A549 (cell line): ENCODE measurements around the gene MAST2. TPM values are rescaled to one million over a fixed set of nuclear protein-coding genes. Genes with fewer than 3 reads are reported as not detected.

Experiments
- ATAC-seq, 2 experiments: fragments of 200-7000 bp in 1 of 2; fragments of >200 bp in 1 of 2; cut with Nextera tagmentation in 1 of 2; cut with Tn5 transposase in 1 of 2; 3 replicates each; pipeline versions ENCODE4 v1.8.0 to v1.9.1; 2018 to 2020; ENCODE audit warnings: mild to moderate bottlenecking in 1 of 2, moderate library complexity in 1 of 2
- CTCF ChIA-PET: fragments of 300-600 bp; sonication (Branson Sonifier 250); formaldehyde crosslinking; extraction: SDS; loops from one replicate; lab custom pipeline; 2021; ENCODE audit warnings: antibody characterized with exemption, inconsistent platforms; lab: Yijun Ruan, JAX
- POLR2A ChIA-PET: fragments of 350-600 bp; formaldehyde crosslinking; extraction: SDS; loops from one replicate; lab custom pipeline; 2021; ENCODE audit warnings: antibody characterized with exemption, inconsistent platforms; lab: Yijun Ruan, JAX
- DNase-seq, 2 experiments: peaks; one replicate each; pipeline versions ENCODE4 v3.0.0 to v3.0.0-alpha.2; 2011 to 2016; ENCODE audit warnings: low read depth in 1 of 2, low spot score in 1 of 2
- FAIRE-seq: peaks from 2 replicates; lab custom pipeline; 2011; peaks lifted over from hg19 to GRCh38; lab: Jason Lieb, UNC
- H3K27ac ChIP-seq, 2 experiments: fragments of >200 bp; sonication (Bioruptor Twin); formaldehyde crosslinking; 3 replicates each; pipeline ENCODE4 v1.5.1; 2016 to 2017
- H3K4me1 ChIP-seq: fragments of >200 bp; sonication (Bioruptor Twin); formaldehyde crosslinking; 3 replicates; pipeline ENCODE4 v1.6.1; 2016
- H3K4me2 ChIP-seq: fragments of >200 bp; sonication (Bioruptor Twin); formaldehyde crosslinking; 3 replicates; pipeline ENCODE4 v1.6.1; 2016
- H3K4me3 ChIP-seq: fragments of >200 bp; sonication (Bioruptor Twin); formaldehyde crosslinking; 3 replicates; pipeline ENCODE4 v1.5.1; 2016
- H3K9me3 ChIP-seq: fragments of >200 bp; sonication (Bioruptor Twin); formaldehyde crosslinking; 3 replicates; pipeline ENCODE4 v1.6.1; 2016
- ATOH8 ChIP-seq: fragments of 250-450 bp; sonication (Bioruptor Pico); IDR thresholded peaks from 2 replicates; pipeline ENCODE4 v1.5.0; 2020; ENCODE audit warnings: low read depth, mild to moderate bottlenecking, moderate library complexity
- BCL3 ChIP-seq: fragments of >200 bp; sonication (Bioruptor Twin); formaldehyde crosslinking; IDR thresholded peaks from 3 replicates; pipeline ENCODE4 v1.6.1; 2016
- BHLHE40 ChIP-seq: IDR thresholded peaks from 2 replicates; pipeline ENCODE4 v1.6.1; 2012; ENCODE audit warnings: low read depth, low read length, inconsistent platforms
- CBX2 ChIP-seq: fragments of 200-600 bp; sonication (generic); IDR thresholded peaks from 2 replicates; pipeline ENCODE4 v1.6.1; 2016; ENCODE audit warnings: low read depth, mild to moderate bottlenecking, borderline replicate concordance
- CEBPB ChIP-seq, 2 experiments: fragments of >200 bp in 1 of 2; sonication (Bioruptor Twin) in 1 of 2; formaldehyde crosslinking in 1 of 2; IDR thresholded peaks; 2 replicates each; pipeline ENCODE4 v1.6.1; 2012 to 2016
- CHD4 ChIP-seq: fragments of 200-600 bp; sonication (generic); IDR thresholded peaks from 2 replicates; pipeline ENCODE4 v1.6.1; 2016; ENCODE audit warnings: antibody characterized with exemption, mild to moderate bottlenecking, borderline replicate concordance
- CTCF ChIP-seq: fragments of >200 bp; sonication (Bioruptor Twin); formaldehyde crosslinking; IDR thresholded peaks from 3 replicates; pipeline ENCODE4 v1.5.1; 2016
- EHF ChIP-seq: fragments of 250-450 bp; sonication (Bioruptor Pico); IDR thresholded peaks from 2 replicates; pipeline ENCODE4 v1.5.0; 2020; ENCODE audit warnings: mild to moderate bottlenecking
- ELK1 ChIP-seq: fragments of 150-350 bp; IDR thresholded peaks from 2 replicates; pipeline ENCODE4 v1.6.1; 2014; ENCODE audit warnings: low read depth, mild to moderate bottlenecking, low read length
- EP300 ChIP-seq, 2 experiments: fragments of >200 bp; sonication (Bioruptor Twin); formaldehyde crosslinking; IDR thresholded peaks; 2 replicates in 1 of 2; 3 replicates in 1 of 2; pipeline ENCODE4 v1.6.1; 2016 to 2017
- FOSB ChIP-seq: fragments of 250-450 bp; sonication (Bioruptor Pico); IDR thresholded peaks from 2 replicates; pipeline ENCODE4 v1.5.0; 2020; ENCODE audit warnings: mild to moderate bottlenecking, moderate library complexity
- GATA3 ChIP-seq: IDR thresholded peaks from 2 replicates; pipeline ENCODE4 v1.6.1; 2012; ENCODE audit warnings: borderline replicate concordance
- HDAC2 ChIP-seq: fragments of 200-600 bp; sonication (generic); IDR thresholded peaks from 2 replicates; pipeline ENCODE4 v1.6.1; 2016
- HEYL ChIP-seq: fragments of 250-450 bp; sonication (Bioruptor Pico); IDR thresholded peaks from 2 replicates; pipeline ENCODE4 v1.8.0; 2021; ENCODE audit warnings: mild to moderate bottlenecking, moderate library complexity
- HOXA7 ChIP-seq: fragments of 250-450 bp; sonication (Bioruptor Pico); IDR thresholded peaks from 2 replicates; pipeline ENCODE4 v1.5.0; 2020; ENCODE audit warnings: mild to moderate bottlenecking, moderate library complexity
- JUN ChIP-seq, 2 experiments: fragments of >200 bp; sonication (Bioruptor Twin); formaldehyde crosslinking; IDR thresholded peaks; 2 replicates in 1 of 2; 3 replicates in 1 of 2; pipeline ENCODE4 v1.6.1; 2016 to 2017
- PBX3 ChIP-seq: IDR thresholded peaks from 2 replicates; pipeline ENCODE4 v1.6.1; 2012
- RARB ChIP-seq: fragments of 250-450 bp; sonication (Bioruptor Pico); IDR thresholded peaks from 2 replicates; pipeline ENCODE4 v1.8.0; 2021; ENCODE audit warnings: mild to moderate bottlenecking, moderate library complexity
- RCOR1 ChIP-seq: fragments of 150-350 bp; IDR thresholded peaks from 2 replicates; pipeline ENCODE4 v1.6.1; 2014; ENCODE audit warnings: antibody characterized with exemption, low read length, low read depth
- REST ChIP-seq: fragments of 200-600 bp; sonication (generic); IDR thresholded peaks from 2 replicates; pipeline ENCODE4 v1.6.1; 2016; ENCODE audit warnings: antibody characterized with exemption, mild to moderate bottlenecking, moderate library complexity
- SREBF2 ChIP-seq: fragments of 450-650 bp; IDR thresholded peaks from 2 replicates; pipeline ENCODE4 v1.6.1; 2014; ENCODE audit warnings: mild to moderate bottlenecking, moderate library complexity
- USF2 ChIP-seq: fragments of 450-650 bp; IDR thresholded peaks from 2 replicates; pipeline ENCODE4 v1.6.1; 2014; ENCODE audit warnings: antibody characterized with exemption
- ZC3H11A ChIP-seq: fragments of 450-650 bp; IDR thresholded peaks from 2 replicates; pipeline ENCODE4 v1.6.1; 2014; ENCODE audit warnings: antibody characterized with exemption, mild to moderate bottlenecking
- ZNF302 ChIP-seq: fragments of 250-450 bp; sonication (Bioruptor Pico); IDR thresholded peaks from 2 replicates; pipeline ENCODE4 v1.9.0; 2021; ENCODE audit warnings: inconsistent platforms, mild to moderate bottlenecking, moderate library complexity
- ZSCAN20 ChIP-seq: fragments of 250-450 bp; sonication (Bioruptor Pico); IDR thresholded peaks from 2 replicates; pipeline ENCODE4 v1.8.0; 2022; ENCODE audit warnings: mild to moderate bottlenecking, moderate library complexity
- WGBS: methylation state at CpG from one replicate; pipeline ENCODE4 v1.1.6; 2017; ENCODE audit errors: missing lambda C conversion rate; 5-methylcytosine and 5-hydroxymethylcytosine counted together
- polyA plus RNA-seq, 4 experiments: library from polyadenylated mRNA; depleted of rRNA in 3 of 4; stranded (reverse); fragments of >200 nt; fragmentation: RNase III in 1 of 4; extraction: RNeasy Plus Mini Kit Qiagen cat#74134 plus additional on column Dnase treatment in 1 of 4; gene quantifications; 2 replicates in 3 of 4; 3 replicates in 1 of 4; pipeline ENCODE4 v1.2.3, GENCODE V29; 2011 to 2017

The MAST2 gene
- polyA plus RNA-seq, 2 of the 4 experiments (the other 2 are of a cell fraction), result 19.3 to 20.5 TPM

GRCh38 chr1:45796946-45797345 is 6.5 kb upstream of the MAST2 start:
- CTCF ChIA-PET, result no interaction called here
- WGBS, result 88% methylated on average over 9 of the region's 9 CpGs
- FAIRE-seq, result no peak
- TF ChIP-seq RARB (CRISPR knock-in tag) (no peak), PBX3 (no peak), EP300 (IDR thresholded peaks at IDR 0.05) (no peak), HOXA7 (CRISPR knock-in tag) (no peak), JUN (IDR thresholded peaks at IDR 0.05) (no peak), REST (no peak), ATOH8 (no peak), BHLHE40 (no peak), BCL3 (no peak), ELK1 (no peak), ZC3H11A (no peak), FOSB (CRISPR knock-in tag) (no peak), CEBPB (IDR thresholded peaks at IDR 0.05) (no peak), SREBF2 (no peak), GATA3 (no peak), RCOR1 (no peak), EHF (CRISPR knock-in tag) (no peak), ZSCAN20 (CRISPR knock-in tag) (no peak)
- TF ChIP-seq, all 56 proteins: peak for 0
- no peak for ATAC-seq
- POLR2A ChIA-PET, result no interaction called here
- Histone ChIP-seq H3K27ac (no peak overlapping the region), H3K4me3 (no peak overlapping the region), H3K9me3 (no peaks in the 10 kb centered on the region), H3K4me1 (no peaks in the 10 kb centered on the region; the same call in 1 of the 3 replicates), H3K4me2 (no peak overlapping the region)
- DNase-seq, result no peak

GRCh38 chr1:45800899-45801298 is 2.5 kb upstream of the MAST2 start:
- ChIA-PET POLR2A (no interaction called here), CTCF (interaction anchor here (0.5 to 1.3 kb wide), 4 partner anchors 18 to 498 kb away, joined by 3 to 5 read pairs (median 3); no protein-coding TSS in a partner anchor)
- FAIRE-seq (no peak), DNase-seq (no peak), ATAC-seq (no peak)
- H3K9me3 ChIP-seq, result no peaks in the 10 kb centered on the region
- no peak overlapping the region for H3K4me3 ChIP-seq
- WGBS, result 87% methylated on average over 4 of the region's 4 CpGs
- H3K27ac ChIP-seq, result no peak overlapping the region
- H3K4me1 ChIP-seq, result peaks cover 17% of the 10 kb centered on the region
- no peak overlapping the region for H3K4me2 ChIP-seq
- no peak for TF ChIP-seq CTCF
- TF ChIP-seq ATOH8, result no peak
- TF ChIP-seq HDAC2, result no peak
- TF ChIP-seq JUN (IDR thresholded peaks at IDR 0.05), result no peak
- TF ChIP-seq ELK1, result no peak
- TF ChIP-seq USF2, result no peak
- TF ChIP-seq CHD4, result no peak
- TF ChIP-seq ZNF302 (CRISPR knock-in tag), result no peak
- TF ChIP-seq CBX2, result no peak
- TF ChIP-seq HEYL (CRISPR knock-in tag), result no peak
- TF ChIP-seq HOXA7 (CRISPR knock-in tag), result no peak
